AG04450 (cell line): ENCODE measurements around the gene NRROS. TPM values are rescaled to one million over a fixed set of nuclear protein-coding genes. Genes with fewer than 3 reads are reported as not detected.
A peak's percentile ranks its signal among the peaks of the same experiment; 100 is the strongest.

Experiments
- CTCF ChIA-PET: fragments of 300-600, 350-600 bp; formaldehyde crosslinking; extraction: SDS; loops from one replicate; lab custom pipeline; 2022; ENCODE audit warnings: antibody characterized with exemption, inconsistent platforms; lab: Charles Lee
- POLR2A ChIA-PET: fragments of 350-600 bp; formaldehyde crosslinking; extraction: SDS; loops from one replicate; lab custom pipeline; 2021; ENCODE audit warnings: antibody characterized with exemption, inconsistent platforms; lab: Yijun Ruan, JAX
- DNase-seq: peaks from one replicate; pipeline ENCODE4 v3.0.0-alpha.2; 2011; ENCODE audit warnings: low read depth, low spot score
- H3K27ac ChIP-seq: one replicate; pipeline ENCODE4 v1.5.1; 2012; ENCODE audit warnings: low read depth, low read length, control low read depth
- H3K27me3 ChIP-seq: one replicate; pipeline ENCODE4 v1.6.0; 2012; ENCODE audit warnings: low read length; ENCODE audit not compliant: control insufficient read depth, insufficient read depth
- H3K4me3 ChIP-seq: 2 replicates; pipeline ENCODE4 v1.5.1; 2011; ENCODE audit warnings: mild to moderate bottlenecking, low read depth, low read length, control low read depth
- H3K9me3 ChIP-seq: 2 replicates; pipeline ENCODE4 v1.5.1; 2012; ENCODE audit warnings: low read length; ENCODE audit not compliant: control insufficient read depth, insufficient read depth
- CTCF ChIP-seq: IDR thresholded peaks from 2 replicates; pipeline ENCODE4 v1.5.1; 2011; ENCODE audit warnings: low read depth, low read length, control low read depth, inconsistent platforms
- polyA plus RNA-seq: library from polyadenylated mRNA; depleted of rRNA; stranded (reverse); fragments of >200 nt; gene quantifications from 2 replicates; pipeline ENCODE4 v1.2.3, GENCODE V29; 2011

The NRROS gene
- polyA plus RNA-seq, 1 experiment = 0.11 TPM

- Histone ChIP-seq H3K27me3 (peaks cover 4% of the 10 kb centered on the region), H3K4me3 (peak overlapping the region; percentile 64), H3K9me3 (no peaks in the 10 kb centered on the region; the same call in 1 of the 2 replicates), H3K27ac (no peak overlapping the region)
- ChIA-PET POLR2A (interaction anchor here (0.6 kb wide), 1 partner anchor 1177 kb away, joined by 6 read pairs; no protein-coding TSS in a partner anchor), CTCF (interaction anchor here (1.0 to 1.5 kb wide), 3 partner anchors 22 to 53 kb away, joined by 3 to 6 read pairs (median 3); no protein-coding TSS in a partner anchor)
- DNase-seq = no peak
- TF ChIP-seq CTCF = no peak
Measured at GRCh38 chr3:196631682-196632045, 7.8 kb upstream of the NRROS start.

- Histone ChIP-seq H3K9me3 (no peaks in the 10 kb centered on the region; the same call in 1 of the 2 replicates), H3K27ac (peak overlapping the region; percentile 31), H3K4me3 (peak overlapping the region; percentile 64), H3K27me3 (peaks cover 4% of the 10 kb centered on the region)
- CTCF ChIA-PET = interaction anchor here (0.9 to 1.5 kb wide), 4 partner anchors 23 to 103 kb away, joined by 3 to 6 read pairs (median 4); no protein-coding TSS in a partner anchor
- no peak for DNase-seq
- TF ChIP-seq CTCF = peak; percentile 41
- POLR2A ChIA-PET = interaction anchor here (0.6 kb wide), 1 partner anchor 1177 kb away, joined by 6 read pairs; no protein-coding TSS in a partner anchor
Measured at GRCh38 chr3:196632046-196632751, 7.3 kb upstream of the NRROS start.

- POLR2A ChIA-PET = interaction anchor here (0.7 kb wide), 1 partner anchor 17 kb away, joined by 5 read pairs; no protein-coding TSS in a partner anchor
Measured at GRCh38 chr3:196633555-196634151, 5.8 kb upstream of the NRROS start.

GRCh38 chr3:196634224-196634623 is 5.3 kb upstream of the NRROS start:
- CTCF ChIA-PET = no interaction called here
- Histone ChIP-seq H3K9me3 (no peaks in the 10 kb centered on the region; the same call in 1 of the 2 replicates), H3K4me3 (no peak overlapping the region), H3K27me3 (peaks cover 14% of the 10 kb centered on the region), H3K27ac (no peak overlapping the region)
- no peak for TF ChIP-seq CTCF
- POLR2A ChIA-PET = no interaction called here
- no peak for DNase-seq

More at GRCh38 chr3:196633555-196634151, 5.8 kb upstream of the NRROS start:
- CTCF ChIA-PET = interaction anchor here (0.5 to 0.9 kb wide), 3 partner anchors 104 to 376 kb away, joined by 4 to 5 read pairs (median 4); no protein-coding TSS in a partner anchor
- no peak for DNase-seq
- peaks cover 8% of the 10 kb centered on the region for H3K27me3 ChIP-seq
- no peak for TF ChIP-seq CTCF
- H3K9me3 ChIP-seq = no peaks in the 10 kb centered on the region; the same call in 1 of the 2 replicates
- H3K4me3 ChIP-seq = no peak overlapping the region
- no peak overlapping the region for H3K27ac ChIP-seq
